ENCODE data around the gene CLDN6.

- no peak for TF ChIP-seq CTCF (IDR thresholded peaks at IDR 0.05)
- no peak for TF ChIP-seq ZFX (IDR thresholded peaks at IDR 0.05; ENCODE audit: borderline replicate concordance)
Observed at GRCh38 chr16:3023415-3023668, 5.4 kb upstream of the CLDN6 start.

Measured in 22Rv1 (cell line).